ENCODE measurements around the gene SORCS3.

Gene SORCS3

DNA sequence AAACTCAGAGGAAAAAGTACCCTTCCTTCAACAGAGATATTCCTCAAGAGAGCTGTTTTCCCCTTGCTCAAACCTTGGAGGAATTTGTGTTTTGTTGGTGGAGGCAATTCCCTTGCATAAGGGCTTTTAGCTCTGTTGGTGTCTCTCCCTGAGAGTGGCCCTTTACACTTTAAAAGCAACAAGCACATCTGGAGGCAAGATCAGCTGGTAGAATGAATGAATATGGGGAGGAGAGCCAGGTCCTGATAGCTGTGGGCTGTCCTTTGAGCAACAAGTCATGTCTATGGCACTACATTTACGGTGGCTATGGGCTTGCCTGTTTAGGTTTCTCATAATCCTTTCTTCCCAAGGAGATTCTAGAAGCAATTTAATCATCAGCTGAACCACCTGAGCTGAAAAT is 384.0 kb downstream of the SORCS3 start:
- DNase-seq, result no peak

- no peak for DNase-seq
Measured at GRCh38 chr10:105026566-105026965, 385.5 kb downstream of the SORCS3 start.

- no peak for DNase-seq
Measured at GRCh38 chr10:105029286-105029685, 388.2 kb downstream of the SORCS3 start.

DNA sequence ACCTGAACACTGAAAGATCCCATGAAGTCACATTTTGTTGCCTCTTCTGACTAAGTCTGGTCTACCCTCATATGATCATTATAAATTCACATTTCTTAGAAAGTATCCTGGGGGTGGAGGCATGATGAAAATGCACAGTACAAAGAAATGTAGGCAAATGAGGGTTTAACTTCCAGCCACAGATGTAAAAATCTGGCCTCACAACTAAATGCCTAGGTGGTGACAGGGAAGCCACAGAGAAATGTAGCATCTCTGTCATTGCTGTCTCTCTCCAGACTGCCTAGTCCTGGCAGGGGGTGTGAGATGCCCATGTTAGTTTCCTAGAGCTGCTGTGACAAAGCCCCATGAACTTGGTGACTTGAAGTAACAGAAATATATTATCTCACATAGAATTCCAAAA is 395.9 kb downstream of the SORCS3 start:
- DNase-seq, result no peak

- DNase-seq, result no peak
Measured at GRCh38 chr10:105041956-105042355, 400.9 kb downstream of the SORCS3 start.

- no peak for DNase-seq
Measured at GRCh38 chr10:105042906-105043552, 401.9 kb downstream of the SORCS3 start.

DNA sequence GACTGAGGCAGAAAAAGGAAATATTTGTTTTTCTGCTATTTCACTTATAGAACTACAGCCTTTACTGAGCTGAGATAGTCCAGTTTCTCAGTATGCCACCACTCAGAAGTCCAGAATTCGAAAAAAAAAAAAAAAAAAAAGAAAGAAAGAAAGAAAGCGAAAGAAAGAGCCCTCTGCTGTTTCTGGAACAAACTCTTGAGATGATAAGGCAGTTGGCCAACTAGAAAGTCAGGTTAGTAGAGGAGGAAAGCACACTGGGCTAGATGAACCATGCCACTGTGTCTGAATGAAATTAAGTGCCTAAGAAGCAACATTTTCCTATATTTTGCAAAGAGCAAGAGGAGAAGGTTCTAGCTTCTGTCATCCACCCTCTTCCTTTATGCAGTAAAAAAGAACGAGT is 403.8 kb downstream of the SORCS3 start:
- DNase-seq, result no peak

- DNase-seq, result no peak
Measured at GRCh38 chr10:105056413-105056812, 415.3 kb downstream of the SORCS3 start.

DNA sequence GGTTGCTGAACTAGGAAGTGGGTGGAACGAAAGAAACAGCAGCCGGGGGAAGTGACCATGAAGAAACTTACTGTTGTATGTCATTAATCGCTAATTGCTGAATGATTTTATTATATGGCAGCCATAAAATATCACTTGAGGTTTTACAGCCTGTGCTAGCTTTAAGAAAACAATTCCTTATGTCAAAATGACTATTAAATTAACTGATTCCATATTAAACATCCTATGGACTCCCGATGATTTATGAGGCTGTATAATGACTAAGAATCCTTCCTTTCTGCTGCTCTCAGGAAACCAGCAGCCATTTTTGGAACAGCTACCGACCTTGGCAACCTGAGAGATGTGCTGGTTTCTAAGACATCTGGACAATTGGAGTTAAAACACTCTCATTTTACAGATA is 421.9 kb downstream of the SORCS3 start:
- no peak for DNase-seq

GRCh38 chr10:105063796-105064195 is 422.7 kb downstream of the SORCS3 start:
- DNase-seq, result peak; percentile 52

- DNase-seq, result no peak
Measured at GRCh38 chr10:105068497-105068896, 427.4 kb downstream of the SORCS3 start.

GRCh38 chr10:105070249-105070648 is 429.2 kb downstream of the SORCS3 start:
- DNase-seq, result no peak

- no peak for DNase-seq
Measured at GRCh38 chr10:105070952-105071351, 429.9 kb downstream of the SORCS3 start.

DNA sequence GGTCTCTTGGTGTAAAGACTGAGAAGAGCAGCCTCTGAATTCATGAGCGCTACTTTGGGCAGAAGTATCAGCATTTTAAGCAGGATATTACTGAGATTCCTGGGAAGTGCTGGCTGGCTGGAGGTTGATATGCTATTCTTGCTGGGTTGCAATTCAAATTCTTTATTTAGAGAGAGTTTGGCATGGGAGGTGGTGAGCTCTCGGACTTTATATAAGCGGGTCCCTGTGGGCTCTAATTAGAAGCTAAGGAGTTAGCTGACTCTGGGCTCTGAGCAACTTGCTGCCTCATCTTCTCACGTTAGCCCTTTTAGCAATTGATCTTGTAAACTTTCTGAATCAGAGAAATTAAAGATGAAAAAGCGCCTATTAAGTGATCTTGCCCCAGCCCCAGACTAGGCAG is 430.9 kb downstream of the SORCS3 start:
- no peak for DNase-seq

GRCh38 chr10:105073999-105074398 is 432.9 kb downstream of the SORCS3 start:
- no peak for DNase-seq

- no peak for DNase-seq
Measured at GRCh38 chr10:105075031-105075430, 433.9 kb downstream of the SORCS3 start.

DNA sequence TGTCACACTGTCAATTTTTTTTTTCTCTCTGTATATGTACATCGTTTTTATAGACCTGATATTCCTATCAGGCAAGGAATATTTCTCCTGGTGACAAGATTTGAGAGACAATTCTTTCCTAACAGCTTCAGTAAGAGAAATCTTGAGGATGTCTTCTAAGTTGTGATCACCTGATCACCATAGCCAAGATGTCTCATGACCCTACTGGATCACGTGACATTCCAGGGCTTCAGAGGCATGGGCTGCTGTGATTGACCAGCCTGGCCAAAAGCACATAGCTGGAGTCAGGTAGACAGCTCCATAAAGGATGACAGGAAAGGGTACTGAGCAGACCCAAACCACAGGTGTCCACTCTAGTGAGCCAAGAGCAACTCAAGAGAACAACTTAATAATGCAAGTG is 444.9 kb downstream of the SORCS3 start:
- DNase-seq, result no peak

DNA sequence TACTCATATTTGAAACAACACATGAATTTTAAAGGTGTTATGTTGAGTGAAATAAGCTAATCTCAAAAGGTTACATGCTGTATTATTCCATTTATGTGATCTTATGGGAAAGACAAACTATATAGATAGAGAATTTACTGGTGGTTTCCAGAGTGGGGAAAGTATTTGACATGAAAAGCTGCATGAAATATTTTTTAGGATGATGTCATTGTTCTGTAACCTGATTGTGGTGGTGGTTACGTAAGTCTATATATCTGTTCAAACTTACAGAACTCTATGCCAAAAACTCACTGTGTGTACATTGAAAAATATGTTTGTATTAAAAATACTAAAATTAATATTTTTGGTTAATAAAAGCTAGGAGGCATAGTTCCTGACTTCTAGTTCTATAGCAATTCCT is 453.0 kb downstream of the SORCS3 start:
- DNase-seq, result no peak

- no peak for DNase-seq
Measured at GRCh38 chr10:105096316-105096715, 455.2 kb downstream of the SORCS3 start.

DNA sequence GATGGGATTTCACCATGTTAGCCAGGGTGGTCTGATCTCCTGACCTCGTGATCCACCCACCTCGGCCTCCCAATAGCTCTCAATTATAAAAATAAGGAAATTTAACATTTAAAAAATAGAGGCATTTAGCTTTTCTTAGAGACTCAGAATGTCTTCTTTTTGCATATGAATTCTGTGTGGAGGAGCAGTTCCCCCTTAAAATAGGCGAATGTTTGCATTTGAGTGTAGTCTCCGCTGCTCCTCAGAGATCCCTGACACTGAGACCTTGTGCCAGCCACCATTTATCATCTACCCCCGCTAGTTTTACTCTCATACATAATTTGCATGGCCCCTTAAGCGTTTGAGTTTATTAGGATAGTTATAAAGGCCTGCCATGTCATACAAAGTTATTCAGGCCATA is 461.9 kb downstream of the SORCS3 start:
- no peak for DNase-seq

GRCh38 chr10:105104297-105104696 is 463.2 kb downstream of the SORCS3 start:
- no peak for DNase-seq

GRCh38 chr10:105109164-105109563 is 468.1 kb downstream of the SORCS3 start:
- no peak for DNase-seq

DNA sequence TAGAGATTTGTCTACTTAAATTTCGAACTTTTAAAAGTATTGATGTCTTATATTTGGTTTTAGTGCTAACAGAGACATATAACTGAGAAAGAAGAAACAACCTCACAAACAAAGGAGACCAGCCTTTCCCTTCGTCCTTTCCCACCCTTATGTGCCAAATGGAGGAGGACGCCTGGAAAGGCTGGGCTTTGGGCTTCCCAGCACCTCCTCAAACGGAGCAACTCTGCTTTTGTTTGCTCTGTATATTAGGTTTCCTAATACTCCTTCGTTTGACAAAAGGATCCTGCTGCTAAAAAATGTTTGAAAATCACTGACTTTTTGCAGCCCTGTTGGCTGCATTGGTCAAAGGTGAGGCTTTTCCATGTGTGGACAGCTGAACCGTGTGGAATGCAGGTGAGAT is 471.8 kb downstream of the SORCS3 start:
- DNase-seq, result no peak

DNA sequence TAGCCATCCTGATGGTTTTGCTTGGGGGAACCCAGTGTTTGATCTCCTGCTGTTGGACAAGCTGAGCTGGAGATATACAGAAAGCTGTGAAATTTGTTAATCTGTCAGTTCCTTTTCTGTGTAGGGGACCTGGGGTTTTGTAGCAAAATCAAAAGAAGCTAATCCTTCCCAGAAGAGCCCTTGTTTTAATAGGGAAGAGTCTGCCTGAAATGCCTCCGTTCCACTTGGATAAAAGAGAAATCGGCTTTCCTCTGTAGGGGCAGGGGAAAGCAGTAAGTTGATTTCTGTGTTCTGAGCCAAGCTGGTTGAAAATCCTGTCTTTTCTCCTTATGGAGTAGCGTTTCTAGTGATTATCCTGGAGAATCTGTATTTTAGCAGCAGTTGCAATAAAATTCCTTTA is 472.6 kb downstream of the SORCS3 start:
- no peak for DNase-seq

DNA sequence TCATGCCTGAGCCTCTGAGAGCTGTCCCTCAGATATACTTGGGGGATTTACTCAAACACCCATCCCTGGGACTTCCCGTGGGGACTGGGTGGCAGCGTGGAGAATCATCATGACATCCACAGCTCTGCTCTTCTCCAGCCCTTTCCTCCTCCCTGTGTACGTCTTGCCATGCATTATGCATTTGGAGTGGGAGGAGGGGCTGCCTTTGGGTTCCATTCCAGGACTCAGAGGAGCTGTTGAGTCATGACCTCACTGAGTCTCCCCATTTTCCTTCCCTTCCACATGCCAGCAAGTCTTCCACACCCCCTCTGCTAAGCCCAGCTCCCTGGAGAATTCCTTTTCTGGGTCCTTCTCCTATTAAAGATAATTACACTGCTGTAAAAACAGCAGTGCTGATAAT is 480.7 kb downstream of the SORCS3 start:
- DNase-seq, result no peak

DNA sequence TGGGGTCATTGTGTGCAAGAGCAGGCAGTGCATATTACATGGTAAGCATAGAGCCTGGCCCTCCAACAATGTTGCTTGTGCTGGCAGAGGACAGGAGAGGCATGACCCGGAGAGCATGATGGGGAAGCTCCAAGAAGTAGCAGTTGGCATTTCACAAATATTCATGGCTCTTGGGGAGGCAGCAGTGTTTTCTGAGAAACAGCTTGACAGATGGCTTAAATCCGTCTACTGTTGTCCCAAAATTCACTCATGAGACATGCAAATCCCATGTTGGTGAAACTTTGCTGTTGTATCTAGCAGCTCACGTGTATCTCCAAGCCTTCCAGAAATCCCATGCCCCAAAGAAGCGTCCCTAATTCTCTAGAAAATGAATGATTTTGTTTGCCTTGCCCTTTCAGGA is 487.0 kb downstream of the SORCS3 start:
- no peak for DNase-seq
